Measurements from ENCODE around the gene GOLGA6A.
A peak's percentile ranks its signal among the peaks of the same experiment; 100 is the strongest.
"Not testable (repeated sequence)": the region's sequence is repeated elsewhere in the genome, so short reads cannot be mapped to it uniquely, and the experiment has no call there.

The GOLGA6A gene

DNA sequence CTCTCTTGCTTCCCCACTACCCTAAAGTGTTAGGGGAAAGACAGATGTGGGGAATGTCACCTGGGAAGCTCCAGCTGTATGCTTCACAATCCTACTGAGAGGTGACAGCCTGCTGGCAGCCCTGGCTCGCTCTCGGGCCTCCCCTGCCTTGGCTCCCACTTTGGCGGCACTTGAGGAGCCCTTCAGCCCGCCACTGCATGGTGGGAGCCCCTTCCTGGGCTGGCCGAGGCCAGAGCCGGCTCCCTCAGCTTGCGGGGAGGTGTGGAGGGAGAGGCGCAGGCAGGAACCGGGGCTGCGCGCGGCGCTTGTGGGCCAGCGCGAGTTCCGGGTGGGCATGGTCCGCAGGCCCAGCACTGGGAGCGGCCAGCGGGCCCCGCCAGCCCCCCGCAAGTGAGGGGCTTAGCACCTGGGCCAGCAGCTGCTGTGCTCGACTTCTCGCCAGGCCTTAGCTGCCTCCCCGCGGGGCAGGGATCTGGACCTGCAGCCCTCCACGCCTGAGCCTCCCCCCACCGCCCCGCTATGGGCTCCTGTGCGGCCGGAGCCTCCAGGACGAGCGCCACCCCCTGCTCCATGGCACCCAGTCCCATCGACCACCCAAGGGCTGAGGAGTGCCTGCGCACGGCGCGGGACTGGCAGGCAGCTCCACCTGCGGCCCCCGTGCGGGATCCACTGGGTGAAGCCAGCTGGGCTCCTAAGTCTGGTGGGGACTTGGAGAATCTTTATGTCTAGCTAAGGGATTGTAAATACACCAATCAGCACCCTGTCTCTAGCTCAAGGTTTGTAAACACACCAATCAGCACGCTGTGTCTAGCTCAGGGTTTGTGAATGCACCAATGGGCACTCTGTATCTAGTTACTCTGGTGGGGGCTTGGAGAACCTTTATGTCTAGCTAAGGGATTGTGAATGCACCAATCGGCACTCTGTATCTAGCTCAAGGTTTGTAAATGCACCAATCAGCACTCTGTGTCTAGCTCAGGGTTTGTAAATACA is 29.8 kb downstream of the GOLGA6A start:
- DNase-seq = not testable (repeated sequence)

DNA sequence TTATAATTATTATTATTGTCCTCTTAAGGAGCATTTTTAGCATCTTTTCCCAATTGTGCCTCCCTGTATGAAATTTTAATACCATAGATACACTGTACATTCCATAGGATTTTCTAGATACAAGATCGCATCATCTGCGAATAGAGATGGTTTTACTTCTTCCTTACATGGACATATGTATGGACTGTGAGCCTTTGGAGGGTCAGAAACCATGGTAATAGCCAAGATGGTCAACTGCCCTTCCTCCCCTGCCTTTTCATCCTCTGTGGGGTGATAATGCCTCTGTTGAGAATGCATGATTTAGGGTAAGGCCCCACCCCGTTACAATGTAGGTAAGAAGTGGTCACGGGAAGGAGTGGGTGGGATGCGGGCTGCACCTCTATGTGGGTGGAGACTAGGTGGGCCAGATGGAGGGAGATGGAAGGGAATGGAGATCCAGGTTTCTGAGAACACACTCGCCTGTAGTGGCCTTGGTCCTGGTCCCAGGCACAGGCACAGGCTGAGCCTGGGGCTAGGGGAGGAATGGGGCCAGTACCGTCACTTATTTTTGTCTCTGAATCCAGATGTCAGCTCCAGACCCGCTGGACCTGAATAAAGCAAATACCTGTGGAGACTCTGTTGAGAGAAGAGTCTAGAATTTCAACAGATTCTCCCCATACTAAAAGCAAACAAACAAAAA is 31.7 kb downstream of the GOLGA6A start:
- DNase-seq = no peak

DNA sequence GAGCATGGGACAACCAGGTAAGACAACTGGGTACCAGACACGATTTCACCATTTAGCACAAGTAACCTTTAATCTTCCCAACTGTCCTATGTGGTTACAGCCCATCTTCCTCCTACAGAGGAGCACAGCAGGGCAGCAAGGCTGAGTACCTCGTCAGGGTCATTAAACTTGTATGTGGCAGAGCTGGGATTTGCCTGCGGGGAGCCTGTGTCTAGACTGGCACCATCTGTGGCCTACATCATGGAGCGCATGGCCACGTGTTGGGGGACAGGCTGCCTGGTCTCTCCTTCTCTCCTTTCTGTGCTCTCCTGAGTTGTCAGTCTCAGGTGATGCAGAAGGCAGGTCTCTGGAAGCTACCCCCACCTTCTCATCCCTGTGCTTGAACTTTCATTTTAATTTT is 32.2 kb downstream of the GOLGA6A start:
- no peak for DNase-seq

DNA sequence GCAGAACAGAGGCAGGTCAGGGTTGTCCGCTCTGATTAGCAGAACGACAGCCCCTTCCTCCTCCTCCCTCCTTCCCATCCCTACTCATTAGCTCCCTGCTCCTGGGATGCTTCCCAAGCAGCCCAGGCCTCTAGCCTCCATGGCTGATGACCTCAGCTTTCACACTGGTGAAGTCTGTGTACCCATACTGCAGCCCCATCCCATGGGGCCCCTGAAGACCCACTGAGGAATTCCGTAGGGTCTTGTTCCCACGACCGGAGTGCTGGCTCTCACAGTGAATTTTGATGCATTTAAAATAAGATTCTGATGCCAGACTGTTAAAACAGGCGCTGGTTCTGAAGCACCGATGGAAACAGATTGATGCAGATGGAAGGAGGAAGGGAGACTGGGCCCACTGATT is 36.1 kb downstream of the GOLGA6A start:
- DNase-seq = no peak

DNA sequence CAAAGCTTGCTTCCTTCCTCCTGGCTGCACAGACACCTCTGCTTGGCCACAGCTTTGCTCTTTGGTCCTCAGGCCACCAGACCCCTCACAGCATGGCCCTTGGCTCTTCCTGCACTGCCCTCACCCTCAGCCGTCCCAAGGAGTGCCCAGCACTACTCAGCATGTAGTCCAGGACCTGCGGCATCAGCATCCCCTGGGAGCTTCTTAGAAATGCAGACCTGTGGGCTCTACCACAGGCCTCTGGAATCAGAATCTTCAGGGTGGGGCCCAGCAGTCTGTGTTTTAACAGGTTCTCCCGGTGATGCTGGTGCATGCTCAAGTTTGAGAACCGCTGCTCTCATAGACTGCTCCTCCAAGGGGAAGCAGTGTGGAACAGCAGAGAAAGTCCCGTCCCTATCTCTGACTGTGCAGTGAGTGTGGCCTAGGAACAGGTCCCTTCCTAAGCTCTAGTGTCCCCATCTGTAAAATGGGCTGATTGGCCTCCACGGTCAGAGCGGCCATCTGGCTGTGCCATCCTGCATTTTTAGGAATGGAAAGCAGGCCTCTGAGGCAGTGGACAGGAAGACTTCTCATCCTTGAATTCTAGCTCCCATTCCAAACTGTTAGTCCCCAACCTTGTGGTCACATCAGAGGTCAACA is 36.6 kb downstream of the GOLGA6A start:
- no peak for DNase-seq

DNA sequence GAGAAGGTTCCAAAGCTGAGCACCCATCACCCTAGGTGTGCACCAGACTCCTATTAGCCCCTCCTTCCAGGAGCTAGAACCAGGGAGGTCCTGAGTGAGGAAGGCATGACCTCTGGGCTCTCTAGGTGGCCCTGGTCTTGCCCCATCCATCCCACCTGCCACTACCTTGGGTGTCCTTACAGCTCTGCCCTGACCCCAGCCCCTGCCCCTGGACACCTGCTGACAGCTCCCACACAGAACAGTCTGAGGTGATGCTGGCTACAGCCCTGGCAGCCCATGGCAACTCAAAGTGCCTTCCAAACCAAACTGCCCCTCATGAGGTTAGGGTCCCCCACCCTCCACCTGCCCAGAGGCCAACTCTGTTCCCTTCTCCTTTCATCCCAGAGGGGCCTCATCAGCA is 37.2 kb downstream of the GOLGA6A start:
- no peak for DNase-seq

DNA sequence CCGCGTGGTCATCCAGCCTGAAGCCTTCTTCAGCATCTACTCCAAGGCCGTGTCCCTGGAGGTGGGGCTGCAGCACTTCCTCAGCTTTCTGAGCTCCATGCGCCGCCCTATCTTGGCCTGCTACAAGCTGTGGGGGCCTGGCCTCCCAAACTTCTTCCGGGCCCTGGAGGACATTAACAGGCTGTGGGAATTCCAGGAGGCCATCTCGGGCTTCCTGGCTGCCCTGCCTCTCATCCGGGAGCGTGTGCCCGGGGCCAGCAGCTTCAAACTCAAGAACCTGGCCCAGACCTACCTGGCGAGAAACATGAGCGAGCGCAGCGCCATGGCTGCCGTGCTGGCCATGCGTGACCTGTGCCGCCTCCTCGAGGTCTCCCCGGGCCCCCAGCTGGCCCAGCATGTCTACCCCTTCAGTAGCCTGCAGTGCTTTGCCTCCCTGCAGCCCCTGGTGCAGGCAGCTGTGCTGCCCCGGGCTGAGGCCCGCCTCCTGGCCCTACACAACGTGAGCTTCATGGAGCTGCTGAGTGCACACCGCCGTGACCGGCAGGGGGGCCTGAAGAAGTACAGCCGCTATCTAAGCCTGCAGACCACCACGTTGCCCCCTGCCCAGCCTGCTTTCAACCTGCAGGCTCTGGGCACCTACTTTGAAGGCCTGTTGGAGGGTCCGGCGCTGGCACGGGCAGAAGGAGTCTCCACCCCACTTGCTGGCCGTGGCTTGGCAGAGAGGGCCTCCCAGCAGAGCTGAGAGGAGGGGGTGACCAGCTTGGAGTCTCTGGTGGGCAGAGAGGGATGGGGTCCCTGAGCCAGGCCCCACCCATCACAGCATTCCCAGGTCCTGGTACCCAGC is 37.9 kb downstream of the GOLGA6A start:
- no peak for DNase-seq

DNA sequence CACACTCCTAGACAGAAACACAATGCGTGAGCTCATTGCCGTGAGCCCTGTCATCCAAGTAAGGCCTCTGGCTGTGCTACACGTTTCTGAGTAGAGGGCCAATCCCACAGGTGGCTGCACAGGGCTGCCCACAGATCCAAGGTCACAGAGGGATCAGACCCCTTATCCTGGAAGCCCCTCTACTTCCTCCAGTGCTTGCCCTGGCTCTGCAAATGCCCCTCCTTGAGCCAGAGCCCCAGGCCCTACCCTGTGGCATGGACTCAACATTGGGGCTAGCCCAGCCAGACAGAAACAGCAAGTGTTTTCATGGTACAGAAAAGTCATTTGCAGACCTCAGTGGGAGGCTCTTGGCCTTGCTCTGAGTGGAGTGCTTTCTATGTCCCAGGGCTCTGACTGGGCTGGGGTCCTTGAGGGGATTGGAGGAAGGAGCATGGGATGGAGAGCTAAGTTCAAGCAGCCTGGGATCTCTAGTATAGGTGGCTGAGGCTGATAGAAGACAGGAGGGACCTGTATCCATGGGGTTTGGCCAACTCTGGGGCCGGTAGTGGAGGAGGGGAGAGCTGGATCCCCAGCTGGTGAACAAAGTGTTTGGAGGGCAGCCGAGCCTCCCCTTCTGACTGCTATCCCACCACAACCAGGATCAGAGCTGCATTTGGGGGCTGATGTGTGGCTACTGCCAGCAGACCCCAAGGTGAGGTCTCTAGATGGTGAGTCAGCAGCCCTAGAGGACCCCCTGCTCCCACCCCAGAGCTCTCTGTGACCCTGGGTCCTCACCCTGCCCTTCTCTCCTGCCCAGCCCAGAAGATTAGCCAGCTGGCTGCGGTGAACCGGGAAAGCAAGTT is 38.7 kb downstream of the GOLGA6A start:
- no peak for DNase-seq

DNA sequence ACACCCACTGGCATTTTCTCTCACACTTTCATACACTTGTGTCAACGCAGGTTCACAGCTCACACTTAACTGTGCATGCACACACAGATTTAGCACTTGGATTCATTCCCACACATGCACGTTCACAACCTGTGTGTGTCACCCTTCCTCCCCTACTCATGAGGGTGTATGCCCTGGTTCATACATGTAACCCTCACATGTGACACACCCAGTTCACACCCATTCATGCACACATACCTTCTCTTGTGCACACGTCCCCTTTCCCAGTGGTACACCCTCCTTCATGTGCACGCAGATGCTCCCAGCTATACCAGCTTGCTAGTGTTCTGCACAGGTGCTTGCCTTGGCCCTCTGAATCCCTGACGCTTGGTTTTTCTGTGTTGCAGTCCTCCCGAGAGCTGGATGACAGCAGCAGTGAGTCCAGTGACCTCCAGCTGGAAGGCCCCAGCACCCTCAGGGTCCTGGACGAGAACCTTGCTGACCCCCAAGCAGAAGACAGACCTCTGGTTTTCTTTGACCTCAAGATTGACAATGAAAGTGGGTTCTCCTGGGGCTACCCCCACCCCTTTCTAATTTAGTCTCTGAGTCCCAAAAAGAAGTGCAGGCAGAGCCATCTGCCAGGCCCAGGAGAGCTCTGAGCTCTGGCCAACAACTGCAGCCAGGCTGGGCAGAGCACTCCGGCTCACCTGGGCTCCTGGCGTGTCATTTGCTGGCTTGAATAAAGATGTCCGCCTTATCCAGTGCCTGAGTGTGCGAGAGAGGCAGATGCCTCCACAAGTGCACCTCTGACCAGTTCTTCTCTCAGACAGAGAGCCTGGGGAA is 39.5 kb downstream of the GOLGA6A start:
- no peak for DNase-seq

DNA sequence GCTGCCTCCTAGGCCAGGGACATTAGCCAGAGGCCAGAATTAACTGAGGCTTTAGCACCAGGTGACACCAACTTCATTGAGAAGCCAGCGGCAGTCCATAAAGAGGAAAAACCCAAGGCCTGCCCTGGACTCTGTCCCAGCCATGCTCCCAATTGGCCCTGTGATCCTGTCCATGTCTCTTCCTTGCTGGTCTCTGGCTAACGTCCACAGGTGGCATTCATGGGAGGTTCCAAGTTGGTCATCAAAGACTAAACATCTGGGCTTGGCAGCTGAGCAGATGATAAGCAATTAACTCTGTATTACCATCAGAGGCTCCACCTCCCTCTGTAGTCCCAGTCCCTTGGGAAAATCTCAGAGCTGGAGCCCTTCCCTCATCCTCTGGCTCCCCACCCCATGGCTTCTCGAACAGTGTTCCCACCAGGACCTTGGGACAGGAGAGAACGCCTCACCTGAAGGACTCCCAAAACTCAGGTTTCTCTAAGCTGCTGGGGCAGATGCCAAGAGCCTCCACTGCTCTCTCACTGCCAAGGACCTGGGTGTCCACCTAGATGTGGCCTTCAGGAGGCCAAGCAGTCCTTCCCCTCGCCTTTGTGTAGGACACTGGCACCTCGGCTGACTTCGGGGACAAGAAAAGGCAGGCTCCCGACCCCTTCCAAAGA is 40.4 kb downstream of the GOLGA6A start:
- no peak for DNase-seq

DNA sequence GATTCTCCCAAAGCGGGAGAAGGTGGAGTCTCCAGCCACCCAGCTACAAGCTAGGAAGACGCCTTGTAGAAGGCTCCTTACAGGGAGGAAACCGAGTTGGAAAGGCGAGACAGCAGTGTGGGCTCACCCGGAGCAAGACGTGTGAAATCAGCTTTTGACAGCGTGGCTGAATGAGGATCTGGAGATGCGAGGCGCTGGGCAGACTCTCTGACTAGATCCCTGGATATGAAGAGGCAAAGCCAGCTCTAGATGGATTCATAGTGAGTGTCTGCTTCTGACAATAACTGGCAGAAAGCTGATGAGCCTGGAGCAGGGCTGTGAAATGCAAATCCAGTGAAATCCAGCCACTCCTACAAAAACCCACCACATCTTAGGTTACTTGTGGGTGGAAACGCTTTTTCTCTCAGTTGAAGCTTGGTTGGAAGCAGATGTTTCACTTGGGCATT is 41.0 kb downstream of the GOLGA6A start:
- no peak for DNase-seq

DNA sequence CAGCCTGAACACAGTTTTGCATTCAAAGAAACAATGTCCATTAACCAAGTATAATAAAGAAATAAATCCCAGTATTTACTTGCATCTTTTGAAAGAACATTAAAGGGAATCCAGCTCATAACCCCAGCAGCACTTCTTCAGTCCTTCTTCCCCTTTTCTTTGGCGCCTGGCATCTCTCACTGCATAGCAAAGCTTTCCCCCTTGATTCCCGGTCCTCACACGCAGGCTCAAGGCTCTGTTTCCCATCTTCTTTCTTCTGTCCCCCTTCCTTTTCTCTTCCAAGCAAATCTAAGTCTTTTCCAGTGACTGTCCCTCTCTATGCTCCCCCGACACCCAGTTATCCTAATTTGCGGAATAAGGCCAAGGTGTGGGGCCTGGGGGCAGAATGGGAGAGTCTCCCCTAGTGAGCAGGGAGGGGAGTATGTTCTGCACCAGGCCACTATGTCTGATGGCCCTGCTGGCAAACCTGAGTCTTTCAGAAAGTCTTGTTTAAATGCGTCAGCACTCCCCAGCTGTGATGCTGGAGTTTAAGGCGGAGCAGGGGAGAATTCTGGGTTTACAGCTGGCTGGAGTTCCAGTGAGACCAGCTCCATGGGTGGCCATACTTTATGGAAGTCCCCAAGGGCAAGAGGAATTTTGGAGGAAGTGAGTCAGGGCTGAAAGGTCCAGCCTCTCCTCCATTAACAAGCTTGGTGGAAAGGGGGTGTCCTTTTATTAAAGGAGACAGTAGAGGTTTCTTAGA is 42.1 kb downstream of the GOLGA6A start:
- DNase-seq = no peak

DNA sequence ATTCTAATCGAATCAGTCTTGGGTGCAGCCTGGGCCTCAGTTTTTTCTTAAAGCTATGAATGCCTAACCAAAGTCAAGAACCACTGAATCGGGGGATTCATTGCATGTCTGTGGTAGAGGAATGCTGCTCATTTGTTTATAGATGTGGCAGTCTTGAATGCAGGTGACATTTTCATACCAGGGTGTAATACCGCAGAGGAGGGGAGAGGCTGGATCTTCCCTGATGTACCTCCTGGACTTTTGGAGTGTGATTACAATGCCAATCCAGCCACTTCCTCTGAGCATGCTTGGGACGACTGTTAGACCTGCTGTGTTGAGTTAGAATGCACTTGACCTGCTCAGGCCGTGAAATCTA is 42.7 kb downstream of the GOLGA6A start:
- no peak for DNase-seq

DNA sequence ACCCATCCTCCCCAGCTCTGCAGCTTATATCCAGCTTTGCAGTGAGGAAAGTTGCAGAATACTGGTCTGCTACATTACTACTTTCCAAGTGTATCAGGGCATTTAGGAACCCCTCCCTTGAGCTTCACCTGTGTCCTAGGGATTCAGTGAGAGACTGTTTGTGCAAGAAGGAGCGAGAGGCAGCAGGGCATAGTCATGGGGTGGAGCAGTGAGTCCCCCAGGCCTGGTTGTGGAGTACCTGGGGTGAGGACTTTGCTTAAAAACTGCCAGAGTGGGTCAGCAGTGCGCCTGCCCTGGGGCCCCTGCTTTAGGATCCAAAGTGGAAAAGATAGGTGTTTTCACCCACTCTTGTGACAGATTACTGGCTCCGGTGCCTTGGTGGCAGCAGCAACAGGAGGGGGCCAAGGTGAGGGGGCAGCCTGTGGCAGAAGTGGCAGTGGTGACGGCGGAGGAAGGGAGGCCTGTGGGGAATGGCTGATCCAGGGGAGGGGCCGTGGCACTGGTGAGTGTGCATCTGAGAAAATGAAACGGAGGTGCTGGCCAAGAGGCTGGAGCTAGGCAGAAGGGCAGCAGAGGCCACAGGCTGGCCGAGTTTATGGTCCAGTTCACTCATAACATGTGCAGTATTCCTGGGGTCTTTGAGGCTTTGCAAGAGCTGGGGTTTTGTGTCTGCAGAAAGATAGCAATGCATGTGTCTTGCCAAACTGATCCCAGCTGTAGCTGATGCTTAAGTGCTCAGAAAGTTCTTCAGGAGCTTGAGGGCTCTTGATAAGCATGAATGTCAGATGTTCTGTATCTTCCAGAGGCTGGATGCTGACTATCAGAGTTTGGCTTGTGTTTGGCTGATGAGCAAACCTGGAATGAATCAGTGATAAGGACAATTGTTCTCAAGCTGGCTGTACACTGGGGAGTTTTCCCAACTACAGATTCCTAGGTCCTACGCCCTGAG is 43.4 kb downstream of the GOLGA6A start:
- DNase-seq = no peak

DNA sequence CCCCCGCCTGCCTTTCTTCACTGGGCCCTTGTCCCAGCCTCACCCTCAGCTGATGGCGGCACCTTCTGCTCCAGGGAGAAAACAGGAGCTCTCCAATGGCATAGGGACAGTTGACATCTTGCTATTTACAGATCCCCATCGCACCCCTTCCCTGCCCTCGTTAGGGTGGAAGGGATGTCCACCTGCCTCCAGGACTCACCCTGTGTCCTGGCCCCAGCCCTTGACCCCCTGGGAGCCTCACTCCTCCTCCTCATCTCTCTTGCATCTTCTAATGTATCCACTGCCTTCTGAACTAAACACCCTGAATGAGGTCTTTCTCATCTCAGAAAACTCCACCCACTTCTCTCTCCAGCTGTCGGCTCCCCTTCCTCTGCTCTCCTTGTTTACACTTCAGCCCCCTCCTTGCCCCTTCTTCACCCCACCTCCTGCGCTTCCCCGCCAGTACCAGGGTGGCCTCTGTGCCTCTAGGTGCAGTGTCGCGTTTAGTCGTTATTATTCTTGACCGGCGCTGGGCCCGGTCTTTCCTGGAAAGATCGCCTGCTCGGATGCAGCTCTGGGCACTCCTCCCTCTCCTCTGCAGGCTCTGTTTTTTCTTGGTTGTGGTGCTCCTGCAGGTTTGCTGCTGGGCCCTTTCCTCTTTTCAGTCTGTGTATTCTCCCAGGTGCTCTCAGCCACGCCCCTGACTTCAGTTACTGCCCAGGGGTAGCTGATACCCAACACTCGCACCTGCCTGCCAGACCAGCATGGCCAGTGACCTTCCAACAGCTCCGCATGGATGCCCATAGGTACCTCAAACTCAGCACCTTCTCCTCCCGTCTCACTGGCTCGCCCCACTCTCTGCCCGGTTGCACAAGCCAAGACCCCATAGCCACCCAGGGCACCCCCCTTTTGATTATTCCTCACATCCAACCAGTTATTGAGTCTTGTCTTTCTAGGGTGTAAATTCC is 44.9 kb downstream of the GOLGA6A start:
- no peak for DNase-seq

DNA sequence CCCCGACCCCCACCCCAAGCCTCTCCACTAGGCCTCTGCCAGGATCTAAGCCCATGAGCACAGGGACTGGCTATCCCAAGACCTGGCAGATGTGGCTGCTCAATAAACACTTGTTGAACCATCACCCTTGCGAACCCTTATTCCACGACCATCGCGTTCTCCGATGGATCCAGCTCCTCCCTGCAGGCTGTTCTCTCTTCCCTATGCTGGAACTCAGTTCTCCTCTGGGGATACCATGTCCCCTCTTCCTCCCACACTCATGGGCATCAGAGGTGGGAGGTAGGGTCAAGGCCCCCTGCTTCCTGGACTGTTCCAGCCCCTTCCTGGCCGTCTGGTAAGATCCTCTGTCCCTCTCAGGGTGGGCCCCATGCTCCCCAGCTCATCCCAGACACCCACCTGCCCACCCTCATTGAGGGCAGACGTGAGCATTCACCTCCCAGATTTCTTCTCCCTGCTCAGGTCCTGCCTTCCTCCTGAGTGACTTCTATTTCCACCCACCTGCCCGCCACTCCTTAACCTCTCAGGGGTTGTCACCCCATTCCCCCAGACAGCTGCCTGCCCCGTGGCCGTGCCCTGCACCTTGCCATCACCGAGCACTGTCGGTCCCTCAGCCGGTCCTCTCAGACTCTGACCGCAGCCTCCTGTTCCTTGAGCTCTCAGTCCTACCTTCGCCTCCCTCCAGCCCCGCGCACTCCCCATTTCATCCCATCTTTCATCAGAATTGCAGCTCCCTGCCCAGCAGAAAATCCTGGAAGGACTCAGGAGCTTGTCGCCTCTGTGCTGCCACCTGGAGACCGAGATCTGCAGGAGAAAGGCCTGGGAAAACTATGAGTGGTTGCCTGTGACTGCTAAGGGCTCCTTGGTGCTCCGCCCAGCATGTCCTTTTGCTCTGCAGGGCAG is 45.8 kb downstream of the GOLGA6A start:
- peak in 1 of 2 donors; percentile 13 for DNase-seq

Data from inflammatory macrophage (primary cell).